Measurements from ENCODE around the gene ARPIN. TPM values are rescaled to one million over a fixed set of nuclear protein-coding genes. Genes with fewer than 3 reads are reported as not detected.

The ARPIN gene
- total and polyA plus RNA-seq, 9 of the 15 experiments (the other 6 are each of a cell fraction or from before 2014, with no cell fraction given) = not detected

DNA sequence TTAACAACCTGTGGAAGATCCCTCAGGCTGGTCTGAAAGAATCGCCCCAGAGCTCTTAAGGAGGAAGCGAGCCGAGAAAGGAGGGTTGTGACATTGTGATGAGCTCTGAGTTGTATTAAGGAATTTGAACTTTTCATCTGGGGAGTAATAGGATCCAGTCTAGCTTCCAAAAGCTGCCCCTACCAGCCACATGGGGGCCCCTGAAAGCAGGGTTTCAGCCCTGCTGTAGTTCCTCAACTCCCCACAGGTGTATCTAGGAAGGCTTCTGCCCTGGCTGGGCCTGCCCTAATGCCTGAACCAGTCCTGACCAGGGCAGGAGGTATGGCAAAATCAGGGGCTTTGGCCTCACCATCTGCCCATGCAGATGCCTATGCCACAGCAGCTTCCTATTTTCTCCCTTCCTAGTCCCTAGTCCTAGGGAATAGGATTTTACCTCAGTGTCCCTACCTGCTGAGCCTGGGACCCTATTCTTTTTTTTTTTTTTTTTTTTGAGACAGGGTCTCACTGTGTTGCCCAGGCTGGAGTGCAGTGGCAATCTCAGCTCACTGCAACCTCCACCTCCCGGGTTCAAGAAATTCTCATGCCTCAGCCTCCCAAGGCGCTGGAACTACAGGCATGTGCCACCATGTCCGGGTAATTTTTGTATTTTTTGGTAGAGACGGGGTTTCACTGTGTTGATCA, 14.0 kb downstream of the ARPIN start:
- WGBS (ENCODE audit: insufficient coverage, low coverage, missing lambda C conversion rate) = 26% methylated on average over 7 of the region's 7 CpGs
- H3K4me2 ChIP-seq (ENCODE audit: insufficient read depth, low read length) = peak overlapping the region; percentile 12; the same call in 1 of the 2 replicates
- no peaks in the 10 kb centered on the region; a peak in 1 of 5 replicates for H3K27me3 ChIP-seq (ENCODE audit: control insufficient read depth in 2 of 2, insufficient read depth in 2 of 2, low read length in 2 of 2)
- H3K9me3 ChIP-seq (replicated peaks; ENCODE audit: control insufficient read depth, insufficient read depth, low read depth, low read length) = no peaks in the 10 kb centered on the region
- H3K36me3 ChIP-seq (ENCODE audit: control insufficient read depth, insufficient read depth, low read length) = no peaks in the 10 kb centered on the region
- H3K79me2 ChIP-seq (ENCODE audit: control insufficient read depth, insufficient read depth, low read length) = peaks cover under 1% of the 10 kb centered on the region; the same call in 2 of the 3 replicates
- peak overlapping the region; percentile 86 for H2AFZ ChIP-seq (ENCODE audit: low read depth, low read length)
- no peak overlapping the region for H3K27ac ChIP-seq (ENCODE audit: extremely low read depth, low read depth, low read length)
- DNase-seq (ENCODE audit: extremely low read depth in 1 of 4, low spot score in 3 of 4) = peak; percentile 79 to 85 (median 82)
- intact Hi-C loops (cut with micrococcal nuclease) = loop anchor here (1.0 kb wide), 3 partner anchors 73 to 188 kb away; no protein-coding TSS in a partner anchor
- no peaks in the 10 kb centered on the region for H3K9me1 ChIP-seq (ENCODE audit: control insufficient read depth, insufficient read depth, low read length)
- ChIA-PET CTCF (ENCODE audit: low intra/inter-chr PET ratio) (interaction anchor here (0.6 to 3.9 kb wide), 8 partner anchors 47 to 322 kb away, joined by 3 to 31 read pairs (median 4); no protein-coding TSS in a partner anchor), POLR2A (interaction anchor here (0.9 to 1.2 kb wide), 3 partner anchors 171 to 179 kb away, joined by 3 to 4 read pairs (median 3); no protein-coding TSS in a partner anchor)
- H4K20me1 ChIP-seq (replicated peaks; ENCODE audit: control insufficient read depth, insufficient read depth, low read length) = no peaks in the 10 kb centered on the region
- peak; percentile 86 for FAIRE-seq
- H3K4me3 ChIP-seq = no peak overlapping the region
- BruUV-seq (replicated peaks) = no TSS peak
- in situ Hi-C loops (cut with MboI) = loop anchor here (5.0 kb wide), 1 partner anchor 189 kb away; no protein-coding TSS in a partner anchor
- peak; percentile 87 for ATAC-seq
- no peak overlapping the region for H3K9ac ChIP-seq (ENCODE audit: insufficient read depth in 1 of 2, low read depth in 2 of 2, low read length in 2 of 2)
- H3K4me1 ChIP-seq (replicated peaks in 1 of 2; ENCODE audit: control insufficient read depth in 2 of 2, insufficient read depth in 2 of 2, low read length in 2 of 2) = peaks cover 2 to 3% of the 10 kb centered on the region in 2 experiments; a peak in 2 of 5 replicates
- TF ChIP-seq ESRRB (CRISPR knock-in tag; IDR thresholded peaks at IDR 0.05; ENCODE audit: borderline replicate concordance) = no peak
- TF ChIP-seq, protein P1, sequence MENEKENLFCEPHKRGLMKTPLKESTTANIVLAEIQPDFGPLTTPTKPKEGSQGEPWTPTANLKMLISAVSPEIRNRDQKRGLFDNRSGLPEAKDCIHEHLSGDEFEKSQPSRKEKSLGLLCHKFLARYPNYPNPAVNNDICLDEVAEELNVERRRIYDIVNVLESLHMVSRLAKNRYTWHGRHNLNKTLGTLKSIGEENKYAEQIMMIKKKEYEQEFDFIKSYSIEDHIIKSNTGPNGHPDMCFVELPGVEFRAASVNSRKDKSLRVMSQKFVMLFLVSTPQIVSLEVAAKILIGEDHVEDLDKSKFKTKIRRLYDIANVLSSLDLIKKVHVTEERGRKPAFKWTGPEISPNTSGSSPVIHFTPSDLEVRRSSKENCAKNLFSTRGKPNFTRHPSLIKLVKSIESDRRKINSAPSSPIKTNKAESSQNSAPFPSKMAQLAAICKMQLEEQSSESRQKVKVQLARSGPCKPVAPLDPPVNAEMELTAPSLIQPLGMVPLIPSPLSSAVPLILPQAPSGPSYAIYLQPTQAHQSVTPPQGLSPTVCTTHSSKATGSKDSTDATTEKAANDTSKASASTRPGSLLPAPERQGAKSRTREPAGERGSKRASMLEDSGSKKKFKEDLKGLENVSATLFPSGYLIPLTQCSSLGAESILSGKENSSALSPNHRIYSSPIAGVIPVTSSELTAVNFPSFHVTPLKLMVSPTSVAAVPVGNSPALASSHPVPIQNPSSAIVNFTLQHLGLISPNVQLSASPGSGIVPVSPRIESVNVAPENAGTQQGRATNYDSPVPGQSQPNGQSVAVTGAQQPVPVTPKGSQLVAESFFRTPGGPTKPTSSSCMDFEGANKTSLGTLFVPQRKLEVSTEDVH (IDR thresholded peaks at IDR 0.05; ENCODE audit: low read depth, partially characterized antibody) = no peak
- TF ChIP-seq ZNF121 (CRISPR knock-in tag; conservative IDR thresholded peaks at IDR 0.05) = peak; percentile 52
- TF ChIP-seq ZFX (CRISPR knock-in tag; IDR thresholded peaks at IDR 0.05) = no peak
- TF ChIP-seq MIER1 (IDR thresholded peaks at IDR 0.05; ENCODE audit: low read depth) = no peak
- no peak for TF ChIP-seq NCOA1 (IDR thresholded peaks at IDR 0.05; ENCODE audit: low read depth)
- TF ChIP-seq, protein P2, sequence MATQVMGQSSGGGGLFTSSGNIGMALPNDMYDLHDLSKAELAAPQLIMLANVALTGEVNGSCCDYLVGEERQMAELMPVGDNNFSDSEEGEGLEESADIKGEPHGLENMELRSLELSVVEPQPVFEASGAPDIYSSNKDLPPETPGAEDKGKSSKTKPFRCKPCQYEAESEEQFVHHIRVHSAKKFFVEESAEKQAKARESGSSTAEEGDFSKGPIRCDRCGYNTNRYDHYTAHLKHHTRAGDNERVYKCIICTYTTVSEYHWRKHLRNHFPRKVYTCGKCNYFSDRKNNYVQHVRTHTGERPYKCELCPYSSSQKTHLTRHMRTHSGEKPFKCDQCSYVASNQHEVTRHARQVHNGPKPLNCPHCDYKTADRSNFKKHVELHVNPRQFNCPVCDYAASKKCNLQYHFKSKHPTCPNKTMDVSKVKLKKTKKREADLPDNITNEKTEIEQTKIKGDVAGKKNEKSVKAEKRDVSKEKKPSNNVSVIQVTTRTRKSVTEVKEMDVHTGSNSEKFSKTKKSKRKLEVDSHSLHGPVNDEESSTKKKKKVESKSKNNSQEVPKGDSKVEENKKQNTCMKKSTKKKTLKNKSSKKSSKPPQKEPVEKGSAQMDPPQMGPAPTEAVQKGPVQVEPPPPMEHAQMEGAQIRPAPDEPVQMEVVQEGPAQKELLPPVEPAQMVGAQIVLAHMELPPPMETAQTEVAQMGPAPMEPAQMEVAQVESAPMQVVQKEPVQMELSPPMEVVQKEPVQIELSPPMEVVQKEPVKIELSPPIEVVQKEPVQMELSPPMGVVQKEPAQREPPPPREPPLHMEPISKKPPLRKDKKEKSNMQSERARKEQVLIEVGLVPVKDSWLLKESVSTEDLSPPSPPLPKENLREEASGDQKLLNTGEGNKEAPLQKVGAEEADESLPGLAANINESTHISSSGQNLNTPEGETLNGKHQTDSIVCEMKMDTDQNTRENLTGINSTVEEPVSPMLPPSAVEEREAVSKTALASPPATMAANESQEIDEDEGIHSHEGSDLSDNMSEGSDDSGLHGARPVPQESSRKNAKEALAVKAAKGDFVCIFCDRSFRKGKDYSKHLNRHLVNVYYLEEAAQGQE (IDR thresholded peaks at IDR 0.05; ENCODE audit: borderline replicate concordance) = peak; percentile 82; the same call in 1 of the 2 replicates
- TF ChIP-seq, protein P2 (CRISPR knock-in tag; IDR thresholded peaks at IDR 0.05; ENCODE audit: low read depth) = no peak
- TF ChIP-seq ZNF384 (IDR thresholded peaks at IDR 0.05; ENCODE audit: low read depth, low read length) = peak; percentile 36; the same call in 1 of the 2 replicates
